LNCAP (cell line): ENCODE results near the gene SCYL1.

ENCODE experiments used
- CTCF ChIP-seq: fragments of 450-650 bp; IDR thresholded peaks from 2 replicates; pipeline ENCODE4 v1.5.1; 2017; ENCODE audit warnings: mild to moderate bottlenecking

SCYL1 gene

GRCh38 chr11:65562020-65562419, 37.1 kb downstream of the SCYL1 start:
- no peak for TF ChIP-seq CTCF

- TF ChIP-seq CTCF: no peak
Observed at GRCh38 chr11:65562788-65563187, 37.9 kb downstream of the SCYL1 start.

GRCh38 chr11:65563601-65564000, 38.7 kb downstream of the SCYL1 start:
- TF ChIP-seq CTCF: no peak

- no peak for TF ChIP-seq CTCF
Observed at GRCh38 chr11:65565624-65566453, 41.0 kb downstream of the SCYL1 start.

GRCh38 chr11:65569164-65569972, 44.5 kb downstream of the SCYL1 start:
- no peak for TF ChIP-seq CTCF

GRCh38 chr11:65569973-65570918, 45.4 kb downstream of the SCYL1 start, which contains the start of gene ZNRD2:
TSS of gene ZNRD2 (plus strand) at chr11:65570477. CDS start at chr11:65570492, 15 bp downstream.
- peak; percentile 55; the same call in 1 of the 2 replicates for TF ChIP-seq CTCF

- no peak for TF ChIP-seq CTCF
Observed at GRCh38 chr11:65571420-65571819, 46.5 kb downstream of the SCYL1 start.
